Measurements from ENCODE around the gene FABP7. TPM values are rescaled to one million over a fixed set of nuclear protein-coding genes. Genes with fewer than 3 reads are reported as not detected.

The FABP7 gene
- total RNA-seq, 1 experiment from 2014 or later = not detected

GRCh38 chr6:122790423-122791309 lies 11.2 kb downstream of the FABP7 start:
- TF ChIP-seq CTCF (IDR thresholded peaks at IDR 0.05; ENCODE audit: insufficient read depth in 1 of 2, low read depth in 1 of 2, low read length in 1 of 2, severe bottlenecking in 1 of 2, unreplicated experiment in 1 of 2) = no peak
- no peaks in the 10 kb centered on the region for H3K27me3 Mint-ChIP-seq (ENCODE audit: insufficient read depth, unreplicated experiment)
- DNase-seq = no peak
- Histone ChIP-seq H3K4me3 (ENCODE audit: low read depth, low read length) (peak overlapping the region; percentile 73), H3K4me1 (peaks cover 51% of the 10 kb centered on the region), H3K36me3 (ENCODE audit: control insufficient read depth, insufficient read depth, low read length) (no peaks in the 10 kb centered on the region), H3K27me3 (replicated peaks; ENCODE audit: control insufficient read depth, insufficient read depth, low read length) (no peaks in the 10 kb centered on the region), H3K9me3 (no peaks in the 10 kb centered on the region)
- H3K36me3 Mint-ChIP-seq (ENCODE audit: insufficient read depth, unreplicated experiment) = no peaks in the 10 kb centered on the region
- H3K27ac Mint-ChIP-seq (ENCODE audit: unreplicated experiment) = peak overlapping the region; percentile 92
- CTCF ChIA-PET = interaction anchor here (1.3 to 2.4 kb wide), 2 partner anchors 20 to 49 kb away, joined by 6 to 21 read pairs; no protein-coding TSS in a partner anchor
- H3K9me3 Mint-ChIP-seq (ENCODE audit: unreplicated experiment) = no peaks in the 10 kb centered on the region
- intact Hi-C loops (cut with micrococcal nuclease; ENCODE audit: unreplicated experiment) = loop anchor here (1.0 kb wide), 2 partner anchors 41 to 180 kb away; partner anchors contain the start of gene PKIB
- POLR2A ChIA-PET = no interaction called here
- BruUV-seq (replicated peaks) = TSS peak; percentile 37
- peak overlapping the region; percentile 96 for H3K4me3 Mint-ChIP-seq (ENCODE audit: unreplicated experiment)
- peaks cover 30% of the 10 kb centered on the region for H3K4me1 Mint-ChIP-seq (ENCODE audit: low read depth, unreplicated experiment)

- Mint-ChIP-seq H3K27ac (ENCODE audit: unreplicated experiment) (peak overlapping the region; percentile 92), H3K36me3 (ENCODE audit: insufficient read depth, unreplicated experiment) (no peaks in the 10 kb centered on the region), H3K4me1 (ENCODE audit: low read depth, unreplicated experiment) (peaks cover 30% of the 10 kb centered on the region), H3K27me3 (ENCODE audit: insufficient read depth, unreplicated experiment) (no peaks in the 10 kb centered on the region), H3K4me3 (ENCODE audit: unreplicated experiment) (peak overlapping the region; percentile 96), H3K9me3 (ENCODE audit: unreplicated experiment) (no peaks in the 10 kb centered on the region)
- Histone ChIP-seq H3K4me1 (peaks cover 51% of the 10 kb centered on the region), H3K9me3 (no peaks in the 10 kb centered on the region), H3K4me3 (ENCODE audit: low read depth, low read length) (no peak overlapping the region), H3K36me3 (ENCODE audit: control insufficient read depth, insufficient read depth, low read length) (no peaks in the 10 kb centered on the region), H3K27me3 (replicated peaks; ENCODE audit: control insufficient read depth, insufficient read depth, low read length) (no peaks in the 10 kb centered on the region)
- TF ChIP-seq CTCF (IDR thresholded peaks at IDR 0.05; ENCODE audit: insufficient read depth in 1 of 2, low read depth in 1 of 2, low read length in 1 of 2, severe bottlenecking in 1 of 2, unreplicated experiment in 1 of 2) = no peak
- ChIA-PET CTCF (interaction anchor here (1.3 kb wide), 1 partner anchor 48 kb away, joined by 6 read pairs; no protein-coding TSS in a partner anchor), POLR2A (no interaction called here)
- intact Hi-C loops (cut with micrococcal nuclease; ENCODE audit: unreplicated experiment) = loop anchor here (1.0 kb wide), 1 partner anchor 181 kb away; the partner anchor contains the start of gene PKIB
- no TSS peak for BruUV-seq (replicated peaks)
- DNase-seq = no peak
Observed at GRCh38 chr6:122791310-122791679, 11.8 kb downstream of the FABP7 start.

GRCh38 chr6:122792766-122793165 lies 13.2 kb downstream of the FABP7 start:
- no peak for DNase-seq
- peaks cover 5% of the 10 kb centered on the region for H3K36me3 Mint-ChIP-seq (ENCODE audit: insufficient read depth, unreplicated experiment)
- no peak for TF ChIP-seq CTCF (IDR thresholded peaks at IDR 0.05; ENCODE audit: insufficient read depth in 1 of 2, low read depth in 1 of 2, low read length in 1 of 2, severe bottlenecking in 1 of 2, unreplicated experiment in 1 of 2)
- ChIA-PET CTCF (no interaction called here), POLR2A (no interaction called here)
- H3K27me3 ChIP-seq (replicated peaks; ENCODE audit: control insufficient read depth, insufficient read depth, low read length) = no peaks in the 10 kb centered on the region
- H3K9me3 ChIP-seq = no peaks in the 10 kb centered on the region
- H3K4me1 ChIP-seq = peaks cover 52% of the 10 kb centered on the region
- H3K4me1 Mint-ChIP-seq (ENCODE audit: low read depth, unreplicated experiment) = peaks cover 30% of the 10 kb centered on the region
- peak overlapping the region; percentile 64 for H3K4me3 Mint-ChIP-seq (ENCODE audit: unreplicated experiment)
- H3K9me3 Mint-ChIP-seq (ENCODE audit: unreplicated experiment) = no peaks in the 10 kb centered on the region
- no peaks in the 10 kb centered on the region for H3K36me3 ChIP-seq (ENCODE audit: control insufficient read depth, insufficient read depth, low read length)
- no peak overlapping the region for H3K4me3 ChIP-seq (ENCODE audit: low read depth, low read length)
- peak overlapping the region; percentile 51 for H3K27ac Mint-ChIP-seq (ENCODE audit: unreplicated experiment)
- H3K27me3 Mint-ChIP-seq (ENCODE audit: insufficient read depth, unreplicated experiment) = no peaks in the 10 kb centered on the region
- intact Hi-C loops (cut with micrococcal nuclease; ENCODE audit: unreplicated experiment) = no loop called here
- no TSS peak for BruUV-seq (replicated peaks)

All from Caco-2 (cell line).